SK-N-SH treated with all-trans-retinoic acid at 6 μM for 48 hours (cell line): ENCODE measurements around the gene AP1B1.

Experiments used
- ARNTL ChIP-seq: fragments of 450-650 bp; formaldehyde crosslinking; IDR thresholded peaks from 2 replicates; pipeline ENCODE4 v1.5.0; 2020; ENCODE audit warnings: low read depth, mild to moderate bottlenecking, moderate library complexity, borderline replicate concordance
- CREB5 ChIP-seq: fragments of 250-450 bp; sonication (Bioruptor Pico); IDR thresholded peaks from 2 replicates; pipeline ENCODE4 v1.5.1; 2020; ENCODE audit warnings: low read depth, mild to moderate bottlenecking, moderate library complexity
- CSDC2 ChIP-seq: fragments of 250-450 bp; sonication (Bioruptor Pico); IDR thresholded peaks from 2 replicates; pipeline ENCODE4 v1.5.0; 2020; ENCODE audit warnings: mild to moderate bottlenecking, moderate library complexity
- CSRNP3 ChIP-seq: fragments of 250-450 bp; sonication (Bioruptor Pico); IDR thresholded peaks from 2 replicates; pipeline ENCODE4 v1.5.1; 2021; ENCODE audit warnings: mild to moderate bottlenecking, moderate library complexity
- GLIS3 ChIP-seq: fragments of 250-450 bp; sonication (Bioruptor Pico); IDR thresholded peaks from 2 replicates; pipeline ENCODE4 v1.5.0; 2020; ENCODE audit warnings: mild to moderate bottlenecking, moderate library complexity
- ISL1 ChIP-seq: fragments of 250-450 bp; sonication (Bioruptor Pico); IDR thresholded peaks from 2 replicates; pipeline ENCODE4 v2.1.2; 2022; ENCODE audit warnings: mild to moderate bottlenecking, moderate library complexity
- PATZ1 ChIP-seq: fragments of 250-450 bp; sonication (Bioruptor Pico); IDR thresholded peaks from 2 replicates; pipeline ENCODE4 v1.8.0; 2020; ENCODE audit warnings: mild to moderate bottlenecking, moderate library complexity, borderline replicate concordance
- POU6F1 ChIP-seq: fragments of 250-450 bp; sonication (Bioruptor Pico); IDR thresholded peaks from 2 replicates; pipeline ENCODE4 v1.8.0; 2021; ENCODE audit warnings: low read depth, mild to moderate bottlenecking, moderate library complexity, borderline replicate concordance
- PPARA ChIP-seq: fragments of 250-450 bp; sonication (Bioruptor Pico); IDR thresholded peaks from 2 replicates; pipeline ENCODE4 v1.5.0; 2020; ENCODE audit warnings: mild to moderate bottlenecking, borderline replicate concordance
- RARB ChIP-seq: fragments of 250-450 bp; sonication (Bioruptor Pico); IDR thresholded peaks from 2 replicates; pipeline ENCODE4 v1.8.0; 2021; ENCODE audit warnings: mild to moderate bottlenecking, moderate library complexity
- ZFP30 ChIP-seq: fragments of 450-650 bp; formaldehyde crosslinking; IDR thresholded peaks from 2 replicates; pipeline ENCODE4 v1.5.0; 2022; ENCODE audit warnings: mild to moderate bottlenecking, moderate library complexity
- ZNF565 ChIP-seq: fragments of 450-650 bp; formaldehyde crosslinking; conservative IDR thresholded peaks from 2 replicates; pipeline ENCODE4 v1.5.0; 2020; ENCODE audit warnings: low read depth, mild to moderate bottlenecking, moderate library complexity
- ZNF70 ChIP-seq: fragments of 450-650 bp; formaldehyde crosslinking; IDR thresholded peaks from 2 replicates; pipeline ENCODE4 v1.5.0; 2020; ENCODE audit warnings: mild to moderate bottlenecking, moderate library complexity
- ZNF8 ChIP-seq: fragments of 450-650 bp; formaldehyde crosslinking; IDR thresholded peaks from 2 replicates; pipeline ENCODE4 v1.5.0; 2020; ENCODE audit warnings: mild to moderate bottlenecking, moderate library complexity

DNA sequence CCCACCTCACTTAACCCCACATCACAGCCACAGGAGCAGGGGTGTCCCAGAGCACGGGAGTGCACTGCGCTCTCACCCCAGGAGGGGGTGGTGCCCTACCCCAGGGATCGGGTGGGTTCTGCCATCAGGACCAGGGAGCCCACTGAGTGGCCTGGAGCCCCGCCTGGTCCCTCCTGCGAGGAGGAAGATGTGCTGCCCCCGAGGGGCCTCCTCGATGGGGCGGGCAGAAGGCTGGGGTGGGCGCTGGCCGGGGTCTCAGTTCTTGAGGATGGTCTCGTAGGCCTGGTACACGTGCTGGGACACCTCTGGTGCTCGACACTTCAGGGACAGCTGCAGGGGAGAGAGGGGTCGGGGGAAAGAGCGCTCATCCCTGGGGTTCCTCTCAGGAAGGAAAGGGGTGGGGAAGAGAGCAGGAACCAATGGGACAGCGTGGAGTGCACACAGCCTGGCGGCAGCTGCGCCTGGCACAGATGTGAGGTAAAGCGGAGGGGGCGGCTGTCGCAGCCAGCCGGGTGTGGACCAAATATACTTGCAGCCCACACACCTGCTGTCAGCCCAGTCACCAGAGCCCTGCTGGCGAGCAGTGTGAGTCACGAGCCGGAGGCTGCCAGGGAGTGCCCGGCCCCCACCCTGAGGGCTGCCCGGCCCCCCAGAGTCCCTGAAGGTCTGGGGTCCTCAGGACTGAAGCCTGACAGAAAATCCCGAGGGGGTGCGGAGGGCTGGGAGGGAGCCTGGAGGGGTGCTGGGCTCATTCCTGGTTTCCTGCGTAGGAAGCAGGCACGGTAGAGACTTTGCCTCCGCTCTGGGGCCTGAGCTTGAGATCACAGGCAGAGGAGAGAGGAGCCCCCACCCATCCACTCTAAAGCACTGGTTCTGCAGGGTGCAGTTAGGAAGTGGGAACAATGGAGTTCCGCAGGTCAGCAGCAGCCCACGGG lies 59.5 kb downstream of the AP1B1 start:
- TF ChIP-seq PPARA (CRISPR knock-in tag) (no peak), ZNF565 (CRISPR knock-in tag) (no peak), CREB5 (CRISPR knock-in tag) (no peak), PATZ1 (CRISPR knock-in tag) (no peak), ZFP30 (CRISPR knock-in tag) (no peak), CSRNP3 (CRISPR knock-in tag) (no peak), POU6F1 (CRISPR knock-in tag) (no peak), ARNTL (CRISPR knock-in tag) (no peak), CSDC2 (no peak), ZNF8 (CRISPR knock-in tag) (no peak), ISL1 (CRISPR knock-in tag) (no peak), GLIS3 (CRISPR knock-in tag) (no peak), RARB (no peak), ZNF70 (no peak)
